CD4-positive, alpha-beta T cell treated with Interleukin-1 beta for 1 hour (primary cell): ENCODE measurements around the gene AOC3.

ENCODE experiments used
- DNase-seq, 2 donors: peaks; one replicate each; pipeline ENCODE4 v3.0.0-alpha.2; 2020 to 2022

AOC3 gene

GRCh38 chr17:42850954-42851353 lies at the start of gene AOC3:
Gene AOC3, plus strand, starts transcription at chr17:42851199. Its CDS starts 145 bp downstream, at chr17:42851344.
- DNase-seq: no peak

GRCh38 chr17:42803074-42803883 lies 47.7 kb upstream of the AOC3 start:
- no peak for DNase-seq

GRCh38 chr17:42804918-42805367 lies 46.1 kb upstream of the AOC3 start:
- no peak for DNase-seq

GRCh38 chr17:42806249-42806648 lies 44.8 kb upstream of the AOC3 start:
- DNase-seq: no peak

GRCh38 chr17:42809250-42809649 lies 41.7 kb upstream of the AOC3 start:
- DNase-seq: no peak

GRCh38 chr17:42814633-42815399 lies 36.2 kb upstream of the AOC3 start:
- DNase-seq: no peak

GRCh38 chr17:42817866-42818265 lies 33.1 kb upstream of the AOC3 start:
- DNase-seq: no peak

GRCh38 chr17:42818379-42818778 lies 32.6 kb upstream of the AOC3 start:
- no peak for DNase-seq

- DNase-seq: peak; percentile 68 to 69
Observed at GRCh38 chr17:42819939-42820535, 31.0 kb upstream of the AOC3 start.

- DNase-seq: no peak
Observed at GRCh38 chr17:42821176-42821575, 29.8 kb upstream of the AOC3 start.

- DNase-seq: no peak
Observed at GRCh38 chr17:42827472-42827871, 23.5 kb upstream of the AOC3 start.

GRCh38 chr17:42830971-42831370 lies 20.0 kb upstream of the AOC3 start:
- DNase-seq: no peak

- no peak for DNase-seq
Observed at GRCh38 chr17:42832213-42832933, 18.6 kb upstream of the AOC3 start.

- peak; percentile 89 to 91 for DNase-seq
Observed at GRCh38 chr17:42832934-42833766, 17.8 kb upstream of the AOC3 start, which contains the start of gene PSME3. Gene PSME3, plus strand, starts transcription at chr17:42833397. Its CDS starts 235 bp downstream, at chr17:42833632.

GRCh38 chr17:42833767-42834422 lies 17.1 kb upstream of the AOC3 start:
- no peak for DNase-seq

- DNase-seq: no peak
Observed at GRCh38 chr17:42835732-42836131, 15.3 kb upstream of the AOC3 start.

- no peak for DNase-seq
Observed at GRCh38 chr17:42841975-42842685, 8.9 kb upstream of the AOC3 start.

GRCh38 chr17:42843358-42843934 lies 7.6 kb upstream of the AOC3 start:
- peak; percentile 11 to 18 for DNase-seq

GRCh38 chr17:42844271-42844670 lies 6.7 kb upstream of the AOC3 start, which contains the start of gene AOC2:
Gene AOC2, plus strand, starts transcription at chr17:42844580. Its CDS starts 47 bp downstream, at chr17:42844627.
- DNase-seq: no peak
